Stimulated activated naive CD4-positive, alpha-beta T cell treated with Interleukin-2 at 50 U/mL for 16 hours (primary cell): Measurements from ENCODE around the gene MRPL22.
"Not testable (repeated sequence)": the region's sequence is repeated elsewhere in the genome, so short reads cannot be mapped to it uniquely, and the experiment has no call there.

Experiments
- DNase-seq: peaks from one replicate; lab custom pipeline; 2025; lab: John Stamatoyannopoulos, UW

MRPL22 gene

GRCh38 chr5:154943527-154943926 is 2.7 kb downstream of the MRPL22 start:
- no peak for DNase-seq

GRCh38 chr5:154944716-154945115 is 3.8 kb downstream of the MRPL22 start:
- no peak for DNase-seq

- no peak for DNase-seq
Observed at GRCh38 chr5:154945695-154946301, 4.9 kb downstream of the MRPL22 start.

GRCh38 chr5:154947778-154948177 is 6.9 kb downstream of the MRPL22 start:
- DNase-seq = no peak

- no peak for DNase-seq
Observed at GRCh38 chr5:154948313-154948712, 7.4 kb downstream of the MRPL22 start.

GRCh38 chr5:154949781-154950180 is 8.9 kb downstream of the MRPL22 start:
- no peak for DNase-seq

- no peak for DNase-seq
Observed at GRCh38 chr5:154956712-154957111, 15.8 kb downstream of the MRPL22 start.

- DNase-seq = no peak
Observed at GRCh38 chr5:154962494-154962893, 21.6 kb downstream of the MRPL22 start.

- no peak for DNase-seq
Observed at GRCh38 chr5:154966081-154966841, 25.4 kb downstream of the MRPL22 start.

- no peak for DNase-seq
Observed at GRCh38 chr5:154966874-154967273, 26.0 kb downstream of the MRPL22 start.

GRCh38 chr5:154967421-154968024 is 26.6 kb downstream of the MRPL22 start:
- DNase-seq = no peak

- DNase-seq = no peak
Observed at GRCh38 chr5:154968953-154969352, 28.1 kb downstream of the MRPL22 start.

- DNase-seq = no peak
Observed at GRCh38 chr5:154970759-154971158, 29.9 kb downstream of the MRPL22 start.

GRCh38 chr5:154971501-154971900 is 30.6 kb downstream of the MRPL22 start:
- DNase-seq = no peak

GRCh38 chr5:154972476-154973080 is 31.7 kb downstream of the MRPL22 start:
- DNase-seq = no peak

GRCh38 chr5:154976082-154976481 is 35.2 kb downstream of the MRPL22 start:
- DNase-seq = not testable (repeated sequence)

- DNase-seq = no peak
Observed at GRCh38 chr5:154977409-154977808, 36.5 kb downstream of the MRPL22 start.

GRCh38 chr5:154978294-154978693 is 37.4 kb downstream of the MRPL22 start:
- not testable (repeated sequence) for DNase-seq

- DNase-seq = no peak
Observed at GRCh38 chr5:154984946-154985516, 44.2 kb downstream of the MRPL22 start.

GRCh38 chr5:154986151-154986550 is 45.3 kb downstream of the MRPL22 start:
- DNase-seq = no peak

GRCh38 chr5:154989626-154990025 is 48.8 kb downstream of the MRPL22 start:
- no peak for DNase-seq

GRCh38 chr5:154993461-154993860 is 52.6 kb downstream of the MRPL22 start:
- no peak for DNase-seq

- DNase-seq = no peak
Observed at GRCh38 chr5:154995679-154996078, 54.8 kb downstream of the MRPL22 start.
